Endothelial cell (in vitro differentiated cells): ENCODE data around the gene ZBTB34. TPM values are rescaled to one million over a fixed set of nuclear protein-coding genes. Genes with fewer than 3 reads are reported as not detected.
A peak's percentile ranks its signal among the peaks of the same experiment; 100 is the strongest.

Experiments
- DNase-seq: peaks from one replicate; pipeline ENCODE4 v3.0.0; 2021; ENCODE audit warnings: low spot score
- H3K27ac Mint-ChIP-seq: one replicate; pipeline ENCODE4 v1.8.0; 2021; ENCODE audit warnings: mixed read lengths, inconsistent platforms; ENCODE audit not compliant: unreplicated experiment
- H3K27me3 Mint-ChIP-seq: one replicate; pipeline ENCODE4 v1.8.0; 2021; ENCODE audit warnings: mild to moderate bottlenecking, moderate library complexity, mixed read lengths, inconsistent platforms; ENCODE audit not compliant: unreplicated experiment
- H3K36me3 Mint-ChIP-seq: one replicate; pipeline ENCODE4 v1.8.0; 2021; ENCODE audit warnings: mild to moderate bottlenecking, low read depth, mixed read lengths, inconsistent platforms; ENCODE audit not compliant: unreplicated experiment
- H3K4me1 Mint-ChIP-seq: one replicate; pipeline ENCODE4 v1.8.0; 2021; ENCODE audit warnings: mild to moderate bottlenecking, mixed read lengths, inconsistent platforms; ENCODE audit not compliant: unreplicated experiment
- H3K4me3 Mint-ChIP-seq: one replicate; pipeline ENCODE4 v1.8.0; 2021; ENCODE audit warnings: mild to moderate bottlenecking, mixed read lengths, inconsistent platforms; ENCODE audit not compliant: unreplicated experiment
- H3K9me3 Mint-ChIP-seq: one replicate; pipeline ENCODE4 v1.8.0; 2021; ENCODE audit warnings: mixed read lengths, inconsistent platforms; ENCODE audit not compliant: unreplicated experiment
- CTCF ChIP-seq: fragments of 200-600 bp; sonication (generic); IDR thresholded peaks from one replicate; pipeline ENCODE4 v1.5.0; 2021; ENCODE audit warnings: antibody characterized with exemption; ENCODE audit not compliant: unreplicated experiment
- total RNA-seq: library from RNA; stranded (reverse); fragmentation: NEBNext Ultra II Directional; extraction: Animal tissue kit (Norgen Biotek cat#: 25700); gene quantifications from one replicate; pipeline ENCODE4 v1.2.1, GENCODE V29; 2021; ENCODE audit not compliant: unreplicated experiment

The ZBTB34 gene
- total RNA-seq, 1 donor from 2014 or later, result 22.9 TPM

GRCh38 chr9:126852086-126852688, 8.3 kb upstream of the ZBTB34 start:
- no peaks in the 10 kb centered on the region for H3K27me3 Mint-ChIP-seq
- TF ChIP-seq CTCF, result no peak
- DNase-seq, result no peak
- H3K9me3 Mint-ChIP-seq, result no peaks in the 10 kb centered on the region
- H3K4me1 Mint-ChIP-seq, result peaks cover 16% of the 10 kb centered on the region
- no peaks in the 10 kb centered on the region for H3K36me3 Mint-ChIP-seq
- no peak overlapping the region for H3K27ac Mint-ChIP-seq
- H3K4me3 Mint-ChIP-seq, result no peak overlapping the region

GRCh38 chr9:126853667-126854066, 6.8 kb upstream of the ZBTB34 start:
- H3K27ac Mint-ChIP-seq, result no peak overlapping the region
- H3K4me1 Mint-ChIP-seq, result peaks cover 16% of the 10 kb centered on the region
- DNase-seq, result no peak
- peaks cover 3% of the 10 kb centered on the region for H3K36me3 Mint-ChIP-seq
- H3K4me3 Mint-ChIP-seq, result no peak overlapping the region
- TF ChIP-seq CTCF, result no peak
- H3K9me3 Mint-ChIP-seq, result no peaks in the 10 kb centered on the region
- H3K27me3 Mint-ChIP-seq, result no peaks in the 10 kb centered on the region

DNA sequence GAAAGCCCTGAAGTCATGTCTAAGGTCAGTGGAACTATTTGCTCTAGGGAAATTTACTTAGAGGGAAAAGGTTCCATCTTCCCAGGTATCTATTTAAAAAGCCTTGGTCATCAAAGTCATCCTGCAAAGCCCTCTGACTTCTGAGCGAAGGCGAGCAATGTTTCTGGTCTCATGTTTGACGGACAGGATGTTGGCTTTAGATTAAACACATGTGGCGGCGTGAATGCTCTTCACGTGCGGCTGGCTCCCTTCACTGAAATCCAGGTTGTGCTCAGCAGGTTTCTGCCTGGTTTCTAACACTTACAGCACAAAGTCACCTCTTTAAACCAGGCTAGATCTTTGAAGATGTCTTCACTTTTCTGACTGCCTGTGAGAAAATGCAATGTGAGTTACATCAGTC, 5.7 kb upstream of the ZBTB34 start:
- Mint-ChIP-seq H3K36me3 (peaks cover 4% of the 10 kb centered on the region), H3K9me3 (no peaks in the 10 kb centered on the region), H3K4me1 (peaks cover 16% of the 10 kb centered on the region), H3K4me3 (no peak overlapping the region), H3K27me3 (no peaks in the 10 kb centered on the region), H3K27ac (no peak overlapping the region)
- DNase-seq, result no peak
- no peak for TF ChIP-seq CTCF

- H3K9me3 Mint-ChIP-seq, result no peaks in the 10 kb centered on the region
- no peak overlapping the region for H3K4me3 Mint-ChIP-seq
- no peak for DNase-seq
- no peaks in the 10 kb centered on the region for H3K27me3 Mint-ChIP-seq
- peaks cover 15% of the 10 kb centered on the region for H3K4me1 Mint-ChIP-seq
- H3K27ac Mint-ChIP-seq, result peak overlapping the region; percentile 32
- peaks cover 6% of the 10 kb centered on the region for H3K36me3 Mint-ChIP-seq
- TF ChIP-seq CTCF, result no peak
Observed at GRCh38 chr9:126856326-126856877, 4.0 kb upstream of the ZBTB34 start.

DNA sequence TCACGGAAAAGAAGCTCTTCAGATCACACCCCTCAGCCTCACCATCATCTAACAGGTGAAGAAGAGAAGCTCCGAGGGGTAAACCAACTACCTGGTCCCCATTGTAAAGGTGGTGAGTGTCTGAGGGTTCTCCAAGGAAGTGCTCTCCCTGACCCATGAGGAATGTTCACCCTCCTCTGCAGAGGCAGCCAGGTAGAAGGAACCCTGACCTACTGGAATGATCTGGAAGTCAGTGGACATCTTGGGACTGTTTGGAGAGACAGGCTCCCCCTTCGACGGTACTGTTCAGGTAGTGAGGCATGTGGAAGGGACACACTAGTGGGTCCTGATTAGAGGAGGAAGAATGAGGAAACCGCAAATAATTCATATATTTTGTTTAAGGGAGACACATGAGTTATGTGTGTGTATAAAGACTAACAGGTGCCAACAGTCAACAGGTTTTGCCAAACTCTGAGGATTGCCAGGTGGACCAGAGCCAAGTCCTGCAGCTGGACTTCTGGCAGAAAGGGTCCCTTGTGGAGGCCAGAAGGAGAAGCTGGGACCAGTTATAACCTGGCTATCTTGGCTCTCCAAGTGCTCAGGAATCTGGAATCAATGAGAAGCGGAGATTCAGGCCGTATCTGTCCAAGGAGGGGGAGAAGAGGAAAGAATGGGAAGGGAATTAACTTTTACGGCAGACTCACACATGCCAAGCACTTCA, 3.0 kb upstream of the ZBTB34 start:
- no peak overlapping the region for H3K27ac Mint-ChIP-seq
- H3K4me1 Mint-ChIP-seq, result peaks cover 23% of the 10 kb centered on the region
- no peaks in the 10 kb centered on the region for H3K9me3 Mint-ChIP-seq
- no peak for TF ChIP-seq CTCF
- H3K27me3 Mint-ChIP-seq, result peaks cover 2% of the 10 kb centered on the region
- no peak overlapping the region for H3K4me3 Mint-ChIP-seq
- peaks cover 11% of the 10 kb centered on the region for H3K36me3 Mint-ChIP-seq
- DNase-seq, result no peak
